GM19351 (cell line): ENCODE results near the gene ZNF598.
"Not testable (repeated sequence)": the region's sequence is repeated elsewhere in the genome, so short reads cannot be mapped to it uniquely, and the experiment has no call there.

Source experiments
- ATAC-seq: cut with Tn5 transposase; IDR thresholded peaks from one replicate; pipeline ENCODE4 v1.9.1; 2021; ENCODE audit warnings: mild to moderate bottlenecking, moderate library complexity; ENCODE audit not compliant: unreplicated experiment

ZNF598 gene

DNA sequence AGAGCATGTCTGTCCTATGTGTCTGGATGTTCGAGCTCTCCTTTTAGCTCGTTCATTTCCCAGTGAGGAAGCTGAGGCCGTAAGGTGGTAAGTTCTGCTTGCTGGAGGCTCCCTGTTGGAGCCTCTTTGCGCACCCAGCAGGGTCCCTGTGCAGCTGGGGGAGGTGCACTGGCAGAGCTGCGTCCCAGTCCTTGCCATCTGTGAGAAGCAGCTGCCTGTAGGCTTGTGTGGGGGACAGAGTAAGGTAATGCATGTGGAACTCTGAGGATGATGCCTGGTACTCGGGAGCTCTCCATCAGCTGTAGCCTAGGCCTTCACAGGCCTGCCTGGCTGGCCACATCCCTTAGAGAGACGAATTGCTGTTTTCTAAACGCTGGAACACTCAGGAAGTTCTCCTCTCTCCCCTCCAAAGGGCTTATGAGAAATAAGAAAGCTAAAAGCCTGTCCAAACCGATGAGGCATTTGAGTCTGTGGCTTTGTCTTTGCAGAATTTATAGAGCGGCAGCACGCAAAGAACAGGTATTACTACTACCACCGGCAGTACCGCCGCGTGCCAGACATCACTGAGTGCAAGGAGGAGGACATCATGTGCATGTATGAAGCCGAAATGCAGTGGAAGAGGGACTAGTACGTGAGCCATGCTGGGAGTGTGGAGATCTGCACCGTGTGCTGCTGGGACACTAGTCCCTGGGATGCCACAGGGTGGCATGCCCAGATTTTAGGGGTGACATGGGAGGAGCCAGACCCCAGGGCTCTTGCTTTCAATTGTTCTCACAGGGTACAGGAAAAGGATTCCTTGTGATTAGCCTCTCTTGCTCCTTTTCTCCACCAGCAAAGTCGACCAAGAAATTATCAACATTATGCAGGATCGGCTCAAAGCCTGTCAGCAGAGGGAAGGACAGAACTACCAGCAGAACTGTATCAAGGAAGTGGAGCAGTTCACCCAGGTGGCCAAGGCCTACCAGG is 48.7 kb downstream of the ZNF598 start:
- no peak for ATAC-seq

DNA sequence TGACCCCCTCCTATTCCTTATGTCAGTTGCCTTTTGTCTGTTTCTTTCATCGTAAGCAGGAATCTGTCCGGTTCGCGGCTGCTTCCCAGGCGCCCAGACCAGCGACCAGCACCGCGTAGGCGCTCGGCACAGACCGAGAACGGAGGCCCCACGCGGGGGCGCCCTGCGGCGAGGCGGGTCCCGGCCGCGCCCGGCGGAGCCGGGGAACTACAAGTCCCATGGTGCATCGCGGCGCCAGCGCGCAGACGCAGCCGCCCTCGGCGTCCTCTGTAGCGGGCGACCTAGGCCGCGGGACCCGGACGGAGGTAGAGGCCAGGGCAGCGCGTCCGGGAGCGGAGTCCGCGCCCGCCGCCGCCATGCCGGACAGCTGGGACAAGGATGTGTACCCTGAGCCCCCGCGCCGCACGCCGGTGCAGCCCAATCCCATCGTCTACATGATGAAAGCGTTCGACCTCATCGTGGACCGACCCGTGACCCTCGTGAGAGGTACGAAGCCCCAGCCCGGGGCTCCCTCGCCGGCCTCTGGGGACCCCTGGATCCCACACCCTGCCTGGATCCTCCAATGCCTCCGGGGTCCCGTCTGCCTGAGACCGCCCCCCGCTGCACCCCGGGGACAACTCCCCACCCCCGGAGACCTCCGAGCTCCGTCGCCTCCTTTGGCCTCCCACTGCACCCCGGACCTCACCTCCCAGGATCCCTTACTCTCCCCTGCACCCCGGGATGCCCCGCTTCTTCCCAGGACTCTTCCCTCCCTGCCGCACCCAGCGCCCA is 50.2 kb downstream of the ZNF598 start, which contains the start of gene NDUFB10:
Gene NDUFB10, plus strand, starts transcription at position 270 of the 771 bp plus-strand sequence. Its CDS starts 87 bp downstream, at position 357.
- ATAC-seq: peak; percentile 74

DNA sequence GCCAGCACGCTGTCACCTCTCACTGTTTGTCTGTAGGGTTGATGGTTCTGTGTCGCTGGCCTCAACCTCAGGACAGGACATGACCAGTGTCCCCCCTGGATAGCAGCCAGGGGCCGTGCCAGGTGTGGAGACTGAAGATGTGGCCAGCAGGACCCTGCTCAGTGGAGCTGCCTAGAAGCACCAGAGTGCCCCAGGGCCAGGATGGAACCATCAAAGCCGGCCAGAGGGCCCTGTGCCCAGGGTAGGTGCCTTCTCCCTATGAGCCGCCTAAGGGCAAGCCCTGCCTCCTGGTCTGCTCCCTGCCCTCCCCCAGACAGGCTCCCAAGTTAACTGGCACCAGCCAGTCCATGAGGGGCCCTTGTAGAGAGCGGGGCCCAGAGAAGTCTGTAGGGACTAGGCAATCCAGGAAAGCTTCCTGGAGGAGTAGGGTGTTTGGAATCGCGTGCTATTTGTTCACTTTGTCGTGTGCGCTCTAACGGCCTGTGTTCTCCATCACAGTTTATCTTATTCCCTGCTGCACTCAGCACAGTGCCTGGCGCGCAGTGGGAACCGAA is 50.8 kb downstream of the ZNF598 start:
- peak; percentile 3 for ATAC-seq

DNA sequence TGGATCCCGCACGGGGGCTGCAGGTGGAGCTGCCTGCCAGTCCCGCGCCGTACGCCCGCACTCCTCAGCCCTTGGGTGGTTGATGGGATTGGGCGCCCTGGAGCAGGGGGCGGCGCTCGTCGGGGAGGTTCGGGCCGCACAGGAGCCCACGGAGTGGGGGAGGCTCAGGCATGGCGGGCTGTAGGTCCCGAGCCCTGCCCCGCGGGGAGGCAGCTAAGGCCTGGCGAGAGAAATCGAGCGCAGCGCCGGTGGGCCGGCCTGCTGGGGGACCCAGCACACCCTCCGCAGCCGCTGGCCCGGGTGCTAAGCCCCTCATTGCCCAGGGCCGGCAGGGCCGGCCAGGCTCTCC is 51.5 kb downstream of the ZNF598 start:
- ATAC-seq: not testable (repeated sequence)

DNA sequence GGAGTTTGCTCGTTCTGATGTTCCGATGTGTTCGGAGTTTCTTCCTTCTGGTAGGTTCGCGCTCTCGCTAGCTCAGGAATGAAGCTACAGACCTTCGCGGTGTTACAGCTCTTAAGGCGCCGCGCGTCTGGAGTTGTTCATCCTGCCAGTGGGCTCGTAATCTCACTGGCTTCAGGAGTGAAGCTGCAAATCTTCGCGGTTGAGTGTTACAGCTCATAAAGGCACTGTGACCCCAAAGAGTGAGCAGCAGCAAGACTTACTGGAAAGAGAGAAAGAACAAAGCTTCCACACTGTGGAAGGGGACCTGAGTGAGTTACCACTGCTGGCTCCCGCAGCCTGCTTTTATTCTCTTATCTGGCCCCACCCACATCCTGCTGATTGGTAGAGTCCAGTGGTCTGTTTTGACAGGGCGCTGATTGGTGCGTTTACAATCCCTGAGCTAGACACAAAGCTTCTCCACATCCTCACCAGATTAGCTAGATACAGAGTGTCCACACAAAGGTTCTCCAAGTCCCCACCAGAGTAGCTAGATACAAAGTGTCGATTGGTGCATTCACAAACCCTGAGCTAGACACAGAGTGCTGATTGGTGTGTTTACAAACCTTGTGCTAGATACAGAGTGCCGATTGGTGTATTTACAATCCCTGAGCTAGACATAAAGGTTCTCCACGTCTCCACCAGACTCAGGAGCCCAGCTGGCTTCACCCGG is 52.0 kb downstream of the ZNF598 start:
- not testable (repeated sequence) for ATAC-seq

DNA sequence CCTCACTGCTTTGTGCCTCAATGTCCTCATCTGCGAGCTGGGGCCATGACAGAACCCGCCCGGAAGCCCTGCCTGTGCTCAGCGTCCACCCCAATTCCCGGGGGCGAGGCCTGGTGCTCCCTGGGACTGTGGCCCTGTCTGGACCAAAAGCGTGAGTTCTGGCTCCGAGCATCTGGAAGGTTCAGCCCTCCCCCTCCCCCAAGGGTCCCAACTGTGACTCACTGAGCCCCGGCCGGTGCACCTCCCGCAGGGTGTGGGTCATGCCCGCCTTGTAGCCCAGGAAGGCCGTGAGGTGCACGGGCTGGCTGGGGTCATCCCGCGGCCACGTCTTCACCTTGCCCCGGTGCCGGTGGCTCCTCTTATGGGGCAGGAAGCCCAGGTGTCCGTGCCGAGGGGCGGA is 55.9 kb downstream of the ZNF598 start:
- ATAC-seq: no peak

DNA sequence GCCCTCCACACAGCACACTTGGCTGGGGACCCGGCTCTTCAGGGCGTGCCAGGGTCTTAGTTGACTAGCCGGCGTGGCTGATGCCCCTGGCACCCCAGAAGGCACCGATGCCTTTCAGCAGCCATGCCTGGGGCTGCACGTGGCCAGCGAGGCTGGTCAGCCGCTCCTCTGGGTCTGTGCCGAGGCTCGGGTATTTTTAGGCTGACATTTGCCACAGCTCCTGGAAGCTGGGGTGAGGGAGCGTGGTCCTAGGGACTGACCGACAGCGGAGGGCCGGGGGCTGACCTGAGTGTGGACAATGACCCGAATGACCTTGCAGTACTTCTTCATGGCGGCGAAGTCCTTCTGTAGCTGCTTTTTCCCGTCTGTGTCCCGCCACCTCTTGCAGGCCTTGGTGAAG is 59.1 kb downstream of the ZNF598 start:
- ATAC-seq: no peak

DNA sequence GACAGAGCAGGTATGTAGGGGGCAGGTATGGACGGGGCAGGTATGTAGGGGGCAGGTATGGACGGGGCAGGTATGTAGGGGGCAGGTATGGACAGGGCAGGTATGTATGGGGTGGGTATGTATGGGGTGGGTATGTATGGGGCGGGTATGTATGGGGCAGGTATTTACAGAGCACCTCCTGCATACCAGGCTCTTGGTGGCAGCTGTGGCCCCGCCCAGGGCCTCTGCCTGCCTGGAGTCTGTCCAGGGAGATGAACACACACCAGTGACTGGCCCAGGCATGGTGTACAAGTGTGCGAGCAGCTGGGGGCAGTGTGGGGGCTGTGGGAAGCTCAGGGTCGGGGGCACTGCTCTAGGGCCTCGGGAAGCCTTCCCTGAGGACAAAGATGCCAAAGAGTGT is 59.6 kb downstream of the ZNF598 start:
- ATAC-seq: no peak

DNA sequence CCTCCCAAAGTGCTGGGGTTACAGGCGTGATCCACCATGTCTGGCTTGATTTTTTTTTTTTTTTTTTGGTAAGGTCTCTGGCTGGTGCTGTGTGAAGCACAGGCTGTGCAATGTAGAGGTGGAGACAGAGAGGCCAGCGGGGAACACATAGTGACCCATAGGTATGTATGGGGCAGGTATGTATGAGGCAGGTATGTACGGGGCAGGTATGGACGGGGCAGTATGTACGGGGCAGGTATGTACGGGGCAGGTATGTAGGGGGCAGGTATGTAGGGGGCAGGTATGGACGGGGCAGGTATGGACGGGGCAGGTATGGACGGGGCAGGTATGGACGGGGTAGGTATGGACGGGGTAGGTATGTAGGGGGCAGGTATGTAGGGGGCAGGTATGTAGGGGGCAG is 60.1 kb downstream of the ZNF598 start:
- ATAC-seq: no peak
